Measurements from ENCODE around the gene TGFBR3L. TPM values are rescaled to one million over a fixed set of nuclear protein-coding genes. Genes with fewer than 3 reads are reported as not detected.

The TGFBR3L gene
- total RNA-seq, 1 experiment from 2014 or later: 9.8 TPM

GRCh38 chr19:7934766-7935165 lies 20.1 kb downstream of the TGFBR3L start:
- H3K27me3 Mint-ChIP-seq (ENCODE audit: insufficient read depth, unreplicated experiment): no peaks in the 10 kb centered on the region
- no peak for DNase-seq
- POLR2A ChIA-PET: interaction anchor here (1.2 kb wide), 1 partner anchor 9 kb away, joined by 7 read pairs; the partner anchor contains the start of gene TIMM44
- H3K36me3 Mint-ChIP-seq (ENCODE audit: insufficient read depth, unreplicated experiment): peaks cover 81% of the 10 kb centered on the region
- intact Hi-C loops (cut with micrococcal nuclease; ENCODE audit: unreplicated experiment): no loop called here
- H3K4me1 Mint-ChIP-seq (ENCODE audit: low read depth, unreplicated experiment): no peaks in the 10 kb centered on the region
- no peak overlapping the region for H3K4me3 Mint-ChIP-seq (ENCODE audit: unreplicated experiment)
- H3K27ac Mint-ChIP-seq (ENCODE audit: unreplicated experiment): no peak overlapping the region
- H3K36me3 ChIP-seq (ENCODE audit: control insufficient read depth, insufficient read depth, low read length): peaks cover 1% of the 10 kb centered on the region; the same call in 1 of the 2 replicates
- H3K9me3 Mint-ChIP-seq (ENCODE audit: unreplicated experiment): no peaks in the 10 kb centered on the region
- CTCF ChIA-PET: no interaction called here
- TF ChIP-seq CTCF (IDR thresholded peaks at IDR 0.05; ENCODE audit: insufficient read depth in 1 of 2, low read depth in 1 of 2, low read length in 1 of 2, severe bottlenecking in 1 of 2, unreplicated experiment in 1 of 2): no peak
- H3K4me1 ChIP-seq: no peaks in the 10 kb centered on the region; the same call in 1 of the 2 replicates
- no peaks in the 10 kb centered on the region for H3K9me3 ChIP-seq
- BruUV-seq (replicated peaks): no TSS peak
- no peaks in the 10 kb centered on the region for H3K27me3 ChIP-seq (replicated peaks; ENCODE audit: control insufficient read depth, insufficient read depth, low read length)
- H3K4me3 ChIP-seq (ENCODE audit: low read depth, low read length): no peak overlapping the region

DNA sequence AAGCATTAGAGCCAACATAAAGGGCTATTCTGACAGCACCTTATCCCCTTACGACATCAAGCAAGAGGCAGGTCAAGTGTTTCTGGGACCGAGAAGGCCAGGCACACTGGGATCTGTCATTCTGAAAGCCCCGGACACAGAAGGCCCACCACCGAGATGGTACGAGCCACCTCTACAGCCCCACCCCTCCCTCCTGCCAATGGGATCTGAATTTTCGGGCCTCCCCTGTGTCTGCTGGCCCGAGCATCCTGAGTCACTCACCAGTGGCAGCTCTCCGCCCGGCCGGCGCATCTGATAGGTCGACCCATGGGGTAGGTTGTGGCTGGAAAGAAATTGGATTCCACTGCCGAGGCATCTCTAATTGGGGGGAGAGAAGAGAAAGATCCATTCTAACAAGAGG lies 26.2 kb downstream of the TGFBR3L start:
- no peak for TF ChIP-seq CTCF (IDR thresholded peaks at IDR 0.05; ENCODE audit: insufficient read depth in 1 of 2, low read depth in 1 of 2, low read length in 1 of 2, severe bottlenecking in 1 of 2, unreplicated experiment in 1 of 2)
- Mint-ChIP-seq H3K4me1 (ENCODE audit: low read depth, unreplicated experiment) (peaks cover 6% of the 10 kb centered on the region), H3K27ac (ENCODE audit: unreplicated experiment) (peak overlapping the region; percentile 42), H3K9me3 (ENCODE audit: unreplicated experiment) (no peaks in the 10 kb centered on the region), H3K27me3 (ENCODE audit: insufficient read depth, unreplicated experiment) (no peaks in the 10 kb centered on the region), H3K4me3 (ENCODE audit: unreplicated experiment) (no peak overlapping the region), H3K36me3 (ENCODE audit: insufficient read depth, unreplicated experiment) (peaks cover 83% of the 10 kb centered on the region)
- DNase-seq: no peak
- BruUV-seq (replicated peaks): no TSS peak
- H3K9me3 ChIP-seq: no peaks in the 10 kb centered on the region
- POLR2A ChIA-PET: no interaction called here
- H3K36me3 ChIP-seq (ENCODE audit: control insufficient read depth, insufficient read depth, low read length): peaks cover 3% of the 10 kb centered on the region
- H3K27me3 ChIP-seq (replicated peaks; ENCODE audit: control insufficient read depth, insufficient read depth, low read length): no peaks in the 10 kb centered on the region
- CTCF ChIA-PET: interaction anchor here (0.6 to 0.7 kb wide), 2 partner anchors 20 to 229 kb away, joined by 3 to 4 read pairs; partner anchors contain the start of gene SNAPC2
- no peaks in the 10 kb centered on the region; the same call in 1 of the 2 replicates for H3K4me1 ChIP-seq
- intact Hi-C loops (cut with micrococcal nuclease; ENCODE audit: unreplicated experiment): loop anchor here (10.0 kb wide), 1 partner anchor 214 kb away; no protein-coding TSS in a partner anchor
- no peak overlapping the region for H3K4me3 ChIP-seq (ENCODE audit: low read depth, low read length)

DNA sequence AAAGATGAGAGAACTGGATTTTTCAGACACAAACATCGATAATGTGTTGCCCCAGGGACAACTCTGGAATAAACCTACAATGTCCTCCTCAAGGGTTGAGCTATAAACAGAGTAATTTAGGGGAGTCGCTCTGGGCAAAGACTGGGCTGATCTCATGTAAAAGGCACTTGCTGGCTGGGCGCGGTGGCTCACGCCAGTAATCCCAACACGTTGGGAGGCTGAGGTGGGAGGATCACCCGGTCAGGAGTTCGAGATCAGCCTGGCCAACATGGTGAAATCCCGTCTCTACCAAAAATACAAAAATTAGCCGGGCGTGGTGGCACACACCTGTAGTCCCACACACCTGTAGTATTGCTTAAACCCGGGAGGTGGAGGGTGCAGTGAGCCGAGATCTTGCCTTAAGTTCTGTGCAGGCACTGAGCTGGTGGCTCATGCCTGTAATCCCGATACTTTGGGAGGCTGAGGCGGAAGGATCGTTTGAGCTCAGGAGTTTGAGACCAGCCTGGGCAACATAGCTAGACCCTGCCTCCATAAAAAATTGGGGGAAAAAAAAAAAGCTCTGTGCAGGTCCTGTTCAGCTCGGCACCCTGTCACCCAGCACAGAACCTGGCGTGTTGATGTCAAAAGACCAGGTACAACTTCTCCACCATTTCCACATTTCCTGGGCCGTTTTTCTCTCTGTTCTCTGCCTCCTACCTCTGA lies 27.4 kb downstream of the TGFBR3L start:
- intact Hi-C loops (cut with micrococcal nuclease; ENCODE audit: unreplicated experiment): loop anchor here (10.0 kb wide), 1 partner anchor 213 kb away; no protein-coding TSS in a partner anchor
- Mint-ChIP-seq H3K36me3 (ENCODE audit: insufficient read depth, unreplicated experiment) (peaks cover 77% of the 10 kb centered on the region), H3K27ac (ENCODE audit: unreplicated experiment) (peak overlapping the region; percentile 95), H3K4me1 (ENCODE audit: low read depth, unreplicated experiment) (peaks cover 6% of the 10 kb centered on the region), H3K9me3 (ENCODE audit: unreplicated experiment) (no peaks in the 10 kb centered on the region), H3K4me3 (ENCODE audit: unreplicated experiment) (peak overlapping the region; percentile 92), H3K27me3 (ENCODE audit: insufficient read depth, unreplicated experiment) (no peaks in the 10 kb centered on the region)
- Histone ChIP-seq H3K4me1 (no peaks in the 10 kb centered on the region; the same call in 1 of the 2 replicates), H3K4me3 (ENCODE audit: low read depth, low read length) (peak overlapping the region; percentile 89), H3K27me3 (replicated peaks; ENCODE audit: control insufficient read depth, insufficient read depth, low read length) (no peaks in the 10 kb centered on the region), H3K9me3 (no peaks in the 10 kb centered on the region), H3K36me3 (ENCODE audit: control insufficient read depth, insufficient read depth, low read length) (peaks cover 3% of the 10 kb centered on the region)
- POLR2A ChIA-PET: no interaction called here
- no peak for TF ChIP-seq CTCF (IDR thresholded peaks at IDR 0.05; ENCODE audit: insufficient read depth in 1 of 2, low read depth in 1 of 2, low read length in 1 of 2, severe bottlenecking in 1 of 2, unreplicated experiment in 1 of 2)
- TSS peak; percentile 31 for BruUV-seq (replicated peaks)
- CTCF ChIA-PET: interaction anchor here (0.7 kb wide), 1 partner anchor 52 kb away, joined by 3 read pairs; no protein-coding TSS in a partner anchor
- DNase-seq: no peak
